GM19467 (cell line): ENCODE measurements around the gene RAB44.

ENCODE experiments used
- ATAC-seq: cut with Tn5 transposase; IDR thresholded peaks from one replicate; pipeline ENCODE4 v1.9.1; 2021; ENCODE audit warnings: mild to moderate bottlenecking, moderate library complexity; ENCODE audit not compliant: unreplicated experiment

The RAB44 gene

DNA sequence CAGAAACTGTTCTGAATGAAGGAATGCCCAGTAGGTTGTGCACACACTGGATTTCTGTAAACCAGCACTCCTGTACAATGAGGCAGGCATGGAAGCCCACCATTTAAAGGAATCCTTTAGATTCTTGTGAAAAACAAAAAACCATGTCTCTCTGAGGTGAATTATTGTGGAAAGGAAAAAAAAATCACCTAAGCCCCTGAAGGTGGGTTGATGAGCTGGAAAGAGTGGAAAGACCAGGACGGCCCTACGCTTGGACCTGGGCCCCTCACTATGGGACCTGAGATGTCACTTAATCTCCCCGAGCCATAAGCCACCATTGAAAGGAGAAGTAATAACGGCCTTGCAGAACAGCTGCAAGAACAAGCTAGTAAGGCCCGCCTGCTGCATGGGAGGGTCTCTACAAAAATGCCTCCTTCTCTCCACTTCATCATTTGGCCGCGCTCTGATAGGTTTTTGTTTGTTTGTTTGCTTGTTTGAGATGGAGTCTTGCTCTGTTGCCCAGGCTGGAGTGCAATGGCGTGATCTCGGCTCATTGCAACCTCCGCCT, 68.8 kb downstream of the RAB44 start:
- no peak for ATAC-seq

- no peak for ATAC-seq
These were observed 71.6 kb downstream of the RAB44 start for GRCh38 chr6:36769183-36769675.

DNA sequence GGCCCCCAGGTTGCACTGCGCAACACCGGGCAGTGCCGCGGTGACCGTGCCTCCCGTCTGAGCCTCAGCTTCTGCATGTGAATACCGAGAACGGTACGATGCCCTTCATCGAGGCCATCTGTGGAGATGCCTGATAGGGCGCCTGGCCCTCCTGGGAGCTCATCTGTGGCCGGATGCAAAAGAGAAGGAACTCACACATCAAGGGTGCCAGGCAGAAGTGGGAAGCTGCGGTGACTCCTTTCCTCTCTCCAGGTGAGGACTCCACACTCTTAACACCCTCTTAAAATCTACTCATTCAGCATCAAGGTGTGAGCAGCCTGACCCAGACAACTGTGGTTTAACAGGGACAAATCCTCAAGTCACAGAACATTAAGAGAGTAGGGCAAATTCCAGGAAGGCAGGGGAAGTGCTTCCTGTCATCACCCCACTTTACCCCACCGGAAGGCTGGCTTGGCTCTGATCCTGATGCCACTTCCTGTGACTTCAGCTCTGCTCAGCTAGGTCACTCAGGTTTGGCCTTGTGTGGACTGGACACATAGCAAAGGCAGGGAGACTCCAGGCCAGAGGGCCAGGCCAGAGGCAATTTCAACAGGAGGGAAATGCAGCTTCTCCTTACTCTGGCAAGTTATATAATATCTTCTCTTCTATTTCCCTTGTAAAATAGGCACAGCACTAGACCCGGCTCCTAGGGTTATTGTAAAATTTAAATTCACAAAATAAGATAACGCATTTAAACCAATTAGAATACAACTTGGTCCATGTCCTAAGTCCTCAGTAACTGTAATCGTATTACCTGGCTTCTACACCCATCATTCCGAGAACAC, 72.3 kb downstream of the RAB44 start:
- ATAC-seq = no peak

- no peak for ATAC-seq
These were observed 73.5 kb downstream of the RAB44 start for GRCh38 chr6:36771145-36771544.

DNA sequence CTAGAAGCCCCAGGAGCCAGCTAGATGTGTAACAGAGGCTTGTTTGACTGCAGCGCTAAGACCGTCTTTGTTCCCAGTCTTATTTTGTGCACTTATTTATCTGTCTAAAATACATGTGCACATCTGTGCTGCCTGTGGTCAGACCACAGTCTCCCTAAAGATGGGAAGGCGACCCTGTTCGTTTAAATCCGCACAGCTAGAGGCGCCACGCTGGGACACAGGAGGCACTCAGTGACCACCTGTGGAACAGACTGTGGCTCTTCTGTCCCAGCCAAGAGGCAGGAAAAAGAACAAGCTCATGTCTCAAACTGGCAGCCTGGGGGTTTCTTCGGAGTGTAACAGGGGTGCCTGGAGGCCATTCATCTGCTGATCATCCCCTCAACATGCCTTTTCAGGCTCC, 74.8 kb downstream of the RAB44 start:
- no peak for ATAC-seq

GRCh38 chr6:36774331-36774730, 76.7 kb downstream of the RAB44 start:
- no peak for ATAC-seq

DNA sequence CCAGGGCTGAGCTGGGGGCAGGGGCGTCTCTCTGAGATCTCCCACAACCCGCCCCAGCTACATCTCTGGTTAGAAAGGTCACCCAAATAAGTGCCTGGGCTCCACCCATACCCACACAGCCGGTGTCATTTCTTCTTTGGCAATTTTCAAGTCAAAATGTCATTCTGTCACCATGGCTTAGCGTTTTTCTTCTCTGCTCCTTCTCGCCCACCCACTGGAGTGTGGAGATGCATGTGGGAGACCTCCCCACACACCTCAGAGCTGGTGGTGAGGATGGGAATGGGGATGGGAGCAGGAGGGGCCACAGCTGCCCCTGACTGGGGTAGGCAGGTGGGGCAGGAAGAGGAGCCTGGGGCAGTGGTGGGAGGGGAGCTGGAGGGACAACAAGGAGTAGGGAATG, 78.5 kb downstream of the RAB44 start:
- no peak for ATAC-seq

- no peak for ATAC-seq
These were observed 80.2 kb downstream of the RAB44 start for GRCh38 chr6:36777801-36778200.

GRCh38 chr6:36779227-36779626, 81.6 kb downstream of the RAB44 start:
- ATAC-seq = no peak

- ATAC-seq = no peak
These were observed 83.0 kb downstream of the RAB44 start for GRCh38 chr6:36780442-36781177.

GRCh38 chr6:36781669-36782068, 84.0 kb downstream of the RAB44 start:
- no peak for ATAC-seq
